Endothelial cell of umbilical vein (primary cell): ENCODE data around the gene ANK2.

ENCODE experiments used
- CTCF ChIP-seq, 2 donors: IDR thresholded peaks; 1 replicate in 1 of 2; 2 replicates in 1 of 2; pipeline ENCODE4 v1.5.1; 2011; ENCODE audit warnings: low read length in 2 of 2, mild to moderate bottlenecking in 2 of 2, moderate library complexity in 2 of 2, control low read depth in 1 of 2, inconsistent platforms in 1 of 2, low read depth in 1 of 2; ENCODE audit not compliant: insufficient read depth in 1 of 2; ENCODE audit errors: extremely low read depth in 1 of 2
- EZH2 ChIP-seq: IDR thresholded peaks from 2 replicates; pipeline ENCODE4 v1.6.1; 2012; ENCODE audit warnings: borderline replicate concordance, low read depth, mild to moderate bottlenecking, moderate library complexity, low read length, inconsistent platforms; ENCODE audit not compliant: severe bottlenecking
- FOS ChIP-seq: IDR thresholded peaks from 2 replicates; pipeline ENCODE4 v1.6.1; 2011; ENCODE audit warnings: mild to moderate bottlenecking, low read length, moderate library complexity, borderline replicate concordance; ENCODE audit not compliant: insufficient read depth
- GATA2 ChIP-seq: IDR thresholded peaks from 2 replicates; pipeline ENCODE4 v1.7.0; 2011; ENCODE audit warnings: low read depth, mild to moderate bottlenecking, moderate library complexity, mixed read lengths, low read length; ENCODE audit not compliant: insufficient read length, insufficient read depth
- JUN ChIP-seq: IDR thresholded peaks from 2 replicates; pipeline ENCODE4 v1.6.1; 2011; ENCODE audit warnings: borderline replicate concordance, low read depth; ENCODE audit not compliant: insufficient read length, insufficient read depth
- MYC ChIP-seq: IDR thresholded peaks from one replicate; pipeline ENCODE4 v1.6.1; 2011; ENCODE audit warnings: mild to moderate bottlenecking, low read depth, low read length
- POLR2A ChIP-seq: IDR thresholded peaks from 2 replicates; pipeline ENCODE4 v1.6.1; 2012; ENCODE audit warnings: low read depth, mild to moderate bottlenecking, control low read depth, low read length
- POLR2AphosphoS5 ChIP-seq: IDR thresholded peaks from 2 replicates; pipeline ENCODE4 v1.6.1; 2012; ENCODE audit warnings: low read depth, mild to moderate bottlenecking, control low read depth, low read length, moderate library complexity; ENCODE audit not compliant: insufficient read depth
- TF ChIP-seq, protein P1 (sequence below): IDR thresholded peaks from 2 replicates; pipeline ENCODE4 v1.6.1; 2011; ENCODE audit not compliant: insufficient read depth, insufficient read length

DNA sequence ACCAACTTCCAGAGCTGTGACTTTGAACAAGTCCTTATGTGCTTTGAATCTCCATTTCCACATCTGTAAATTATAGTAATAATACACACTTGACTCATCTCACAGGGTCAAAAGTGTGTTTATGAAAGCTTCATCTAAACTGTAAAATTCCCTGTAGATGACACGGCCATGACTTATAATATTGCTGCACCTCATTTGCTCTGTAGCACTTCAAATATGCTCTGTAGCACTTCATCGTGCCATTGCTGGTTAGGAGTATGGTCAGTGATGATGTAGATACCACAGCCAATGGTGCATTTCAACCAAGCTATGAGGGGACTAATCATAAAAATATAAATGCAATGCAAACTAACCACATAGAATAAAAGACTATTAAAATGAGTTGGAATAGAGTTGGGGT is 318.6 kb downstream of the ANK2 start:
- TF ChIP-seq CTCF (IDR thresholded peaks at IDR 0.05; ENCODE audit: extremely low read depth in 1 of 2, insufficient read depth in 1 of 2, low read depth in 1 of 2, low read length in 2 of 2): no peak
- TF ChIP-seq POLR2AphosphoS5: no peak
- no peak for TF ChIP-seq POLR2A
- TF ChIP-seq, protein P1, sequence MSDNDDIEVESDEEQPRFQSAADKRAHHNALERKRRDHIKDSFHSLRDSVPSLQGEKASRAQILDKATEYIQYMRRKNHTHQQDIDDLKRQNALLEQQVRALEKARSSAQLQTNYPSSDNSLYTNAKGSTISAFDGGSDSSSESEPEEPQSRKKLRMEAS: no peak
- no peak for TF ChIP-seq EZH2
- TF ChIP-seq JUN: no peak
- TF ChIP-seq MYC: no peak
- TF ChIP-seq FOS: no peak
- TF ChIP-seq GATA2: no peak
